ENCODE data around the gene TENT4A. TPM values are rescaled to one million over a fixed set of nuclear protein-coding genes. Genes with fewer than 3 reads are reported as not detected.

Gene TENT4A
- total RNA-seq, 2 donors from 2014 or later, result 17.1 to 21.9 TPM

- H3K9me3 ChIP-seq, result no peaks in the 10 kb centered on the region
- no peak for TF ChIP-seq CTCF (IDR thresholded peaks at IDR 0.05)
Observed at GRCh38 chr5:6720561-6720921, 7.3 kb downstream of the TENT4A start.

GRCh38 chr5:6721442-6721841 is 8.2 kb downstream of the TENT4A start:
- H3K4me3 ChIP-seq, result no peak overlapping the region
- no peaks in the 10 kb centered on the region for H3K27me3 ChIP-seq
- H3K27ac ChIP-seq, result no peak overlapping the region
- H3K4me1 ChIP-seq, result peaks cover 13% of the 10 kb centered on the region
- TF ChIP-seq CTCF (IDR thresholded peaks at IDR 0.05), result no peak
- peak overlapping the region in 1 of 2 donors; percentile 40 for H3K9ac ChIP-seq (ENCODE audit: low read depth in 2 of 2, low read length in 2 of 2)
- no peaks in the 10 kb centered on the region for H3K36me3 ChIP-seq
- DNase-seq, result no peak
- H3K9me3 ChIP-seq, result no peaks in the 10 kb centered on the region
- intact Hi-C loops (cut with DNase I), result no loop called here

More at GRCh38 chr5:6720561-6720921, 7.3 kb downstream of the TENT4A start:
- H3K36me3 ChIP-seq, result no peaks in the 10 kb centered on the region
- H3K4me1 ChIP-seq, result peaks cover 15% of the 10 kb centered on the region
- intact Hi-C loops (cut with DNase I), result no loop called here
- H3K27me3 ChIP-seq, result no peaks in the 10 kb centered on the region
- H3K9ac ChIP-seq (ENCODE audit: low read depth in 2 of 2, low read length in 2 of 2), result no peak overlapping the region
- H3K27ac ChIP-seq, result no peak overlapping the region
- H3K4me3 ChIP-seq, result no peak overlapping the region
- DNase-seq, result no peak

GRCh38 chr5:6722015-6722414 is 8.8 kb downstream of the TENT4A start:
- H3K27ac ChIP-seq, result no peak overlapping the region
- no peak for TF ChIP-seq CTCF (IDR thresholded peaks at IDR 0.05)
- peaks cover 13% of the 10 kb centered on the region for H3K4me1 ChIP-seq
- H3K9ac ChIP-seq (ENCODE audit: low read depth in 2 of 2, low read length in 2 of 2), result peak overlapping the region in 1 of 2 donors; percentile 40
- H3K36me3 ChIP-seq, result no peaks in the 10 kb centered on the region
- no peak overlapping the region for H3K4me3 ChIP-seq
- DNase-seq, result no peak
- intact Hi-C loops (cut with DNase I), result no loop called here
- H3K27me3 ChIP-seq, result no peaks in the 10 kb centered on the region
- no peaks in the 10 kb centered on the region for H3K9me3 ChIP-seq

GRCh38 chr5:6723122-6723815 is 10.0 kb downstream of the TENT4A start:
- TF ChIP-seq CTCF (IDR thresholded peaks at IDR 0.05), result no peak
- intact Hi-C loops (cut with DNase I), result no loop called here
- no peak for DNase-seq
- Histone ChIP-seq H3K36me3 (no peaks in the 10 kb centered on the region), H3K27me3 (no peaks in the 10 kb centered on the region), H3K27ac (no peak overlapping the region), H3K4me1 (peaks cover 13% of the 10 kb centered on the region), H3K4me3 (no peak overlapping the region), H3K9me3 (no peaks in the 10 kb centered on the region), H3K9ac (ENCODE audit: low read depth in 2 of 2, low read length in 2 of 2) (no peak overlapping the region)

GRCh38 chr5:6723816-6724300 is 10.6 kb downstream of the TENT4A start:
- no peak for DNase-seq
- no peaks in the 10 kb centered on the region for H3K9me3 ChIP-seq
- TF ChIP-seq CTCF (IDR thresholded peaks at IDR 0.05), result no peak
- no peaks in the 10 kb centered on the region for H3K36me3 ChIP-seq
- H3K27ac ChIP-seq, result no peak overlapping the region
- intact Hi-C loops (cut with DNase I), result no loop called here
- no peak overlapping the region for H3K4me3 ChIP-seq
- H3K27me3 ChIP-seq, result no peaks in the 10 kb centered on the region
- H3K9ac ChIP-seq (ENCODE audit: low read depth in 2 of 2, low read length in 2 of 2), result no peak overlapping the region
- peaks cover 13% of the 10 kb centered on the region for H3K4me1 ChIP-seq

All from colonic mucosa (tissue), 4 donors.